CD4-positive, alpha-beta T cell (primary cell): ENCODE data around the gene ZNF783. TPM values are rescaled to one million over a fixed set of nuclear protein-coding genes. Genes with fewer than 3 reads are reported as not detected.
"Not testable (repeated sequence)": the region's sequence is repeated elsewhere in the genome, so short reads cannot be mapped to it uniquely, and the experiment has no call there.

Experiments
- ATAC-seq: fragments of 200-7000 bp; cut with Tn5 transposase; one replicate; pipeline ENCODE4 v1.10.0; 2022; ENCODE audit warnings: mild to moderate bottlenecking; ENCODE audit not compliant: poor library complexity
- CTCF ChIA-PET: fragments of 350-600 bp; sonication (Branson Sonifier 250); formaldehyde crosslinking; loops from one replicate; lab custom pipeline; 2021; ENCODE audit warnings: antibody characterized with exemption, inconsistent platforms; lab: Charles Lee
- POLR2A ChIA-PET: fragments of 350-600 bp; sonication (Branson Sonifier 250); formaldehyde crosslinking; loops from one replicate; lab custom pipeline; 2021; ENCODE audit warnings: antibody characterized with exemption, inconsistent platforms; lab: Charles Lee
- DNase-seq, 14 experiments: peaks; one replicate each; pipeline ENCODE4 v3.0.0-alpha.2; 2013 to 2020; ENCODE audit warnings: mixed read lengths in 2 of 14
- H3K27ac ChIP-seq, 2 donors: one replicate each; pipeline versions ENCODE4 v1.5.1 to v1.7.0; 2013; ENCODE audit warnings: low read length in 2 of 2, low read depth in 1 of 2, mild to moderate bottlenecking in 1 of 2
- H3K27me3 ChIP-seq, 2 experiments: 1 replicate in 1 of 2; 2 replicates in 1 of 2; pipeline versions ENCODE4 v1.6.1 to v1.7.0; 2013; ENCODE audit warnings: low read length in 2 of 2, control low read depth in 1 of 2, mild to moderate bottlenecking in 1 of 2, moderate library complexity in 1 of 2; ENCODE audit not compliant: insufficient read depth in 2 of 2, control insufficient read depth in 1 of 2
- H3K36me3 ChIP-seq: one replicate; pipeline ENCODE4 v1.6.1; 2013; ENCODE audit warnings: low read length, control low read depth; ENCODE audit not compliant: insufficient read depth
- H3K4me1 ChIP-seq: one replicate; pipeline ENCODE4 v1.6.1; 2013; ENCODE audit warnings: low read length, control low read depth; ENCODE audit not compliant: insufficient read depth
- H3K4me3 ChIP-seq: one replicate; pipeline ENCODE4 v1.5.1; 2013; ENCODE audit warnings: mild to moderate bottlenecking, low read length, moderate library complexity
- H3K9me3 ChIP-seq, 2 experiments: 1 replicate in 1 of 2; 2 replicates in 1 of 2; pipeline versions ENCODE4 v1.6.1 to v1.7.0; 2013; ENCODE audit warnings: low read length in 2 of 2, mild to moderate bottlenecking in 2 of 2, control low read depth in 1 of 2, moderate library complexity in 1 of 2; ENCODE audit not compliant: control insufficient read depth in 1 of 2, insufficient read depth in 1 of 2
- H3K27ac Mint-ChIP-seq: one replicate; pipeline ENCODE4 v1.8.0; 2020; ENCODE audit warnings: mixed read lengths
- H3K27me3 Mint-ChIP-seq: one replicate; pipeline ENCODE4 v1.8.0; 2021; ENCODE audit warnings: mixed read lengths
- H3K36me3 Mint-ChIP-seq: one replicate; pipeline ENCODE4 v1.8.0; 2021; ENCODE audit warnings: low read depth, mixed read lengths
- H3K4me1 Mint-ChIP-seq: one replicate; pipeline ENCODE4 v1.8.0; 2021; ENCODE audit warnings: low read depth, mixed read lengths
- H3K4me3 Mint-ChIP-seq: one replicate; pipeline ENCODE4 v1.8.0; 2020; ENCODE audit warnings: mild to moderate bottlenecking, mixed read lengths
- H3K9me3 Mint-ChIP-seq: one replicate; pipeline ENCODE4 v1.8.0; 2020; ENCODE audit warnings: mixed read lengths
- intact Hi-C, 2 experiments: fragments of 100-400 bp; cut with DNase I in 1 of 2; cut with micrococcal nuclease in 1 of 2; formaldehyde crosslinking; loops; one replicate each; pipeline versions ENCODE4 v1.15.1 to v1.9.0; 2023 to 2025; cut with DNase I, micrococcal nuclease
- total RNA-seq, 174 experiments: library from RNA in 2 of 174; stranded (reverse) in 2 of 174; gene quantifications; one replicate each; pipeline ENCODE4 v1.2.3 and lab custom pipeline; 2021 to 2026
- TF ChIP-seq, protein P1 (sequence below): fragments of 200-600 bp; IDR thresholded peaks from one replicate; pipeline ENCODE4 v1.8.0; 2022; ENCODE audit warnings: antibody characterized with exemption, mild to moderate bottlenecking

Gene ZNF783
- total RNA-seq, 2 experiments from 2014 or later: 27.6 to 29.0 TPM

DNA sequence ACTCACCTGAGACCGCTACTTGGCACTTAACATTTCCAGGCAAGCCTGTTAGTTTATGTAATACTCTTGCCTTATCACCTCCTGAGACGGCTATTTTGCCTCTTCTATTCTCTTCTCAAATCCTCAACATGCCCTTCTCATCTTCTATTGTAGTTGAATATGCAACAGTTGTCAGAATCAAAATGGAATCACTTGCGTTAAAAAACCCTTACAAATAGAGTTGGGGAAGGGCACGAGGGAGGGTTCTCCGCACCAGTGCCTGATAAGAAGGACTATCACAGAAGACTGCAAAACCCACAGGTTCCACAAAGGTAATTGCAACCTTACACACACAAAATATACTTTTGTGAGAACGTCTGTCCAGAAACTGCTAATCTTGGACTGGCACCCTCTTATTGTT, 57.4 kb downstream of the ZNF783 start:
- DNase-seq: no peak
- peaks cover 6% of the 10 kb centered on the region for H3K4me1 ChIP-seq
- Mint-ChIP-seq H3K27me3 (peaks cover 24% of the 10 kb centered on the region), H3K4me3 (no peak overlapping the region), H3K4me1 (peaks cover 10% of the 10 kb centered on the region), H3K27ac (no peak overlapping the region), H3K36me3 (no peaks in the 10 kb centered on the region), H3K9me3 (no peaks in the 10 kb centered on the region)
- H3K27ac ChIP-seq: no peak overlapping the region
- CTCF ChIA-PET: no interaction called here
- no peak for ATAC-seq
- no peaks in the 10 kb centered on the region for H3K9me3 ChIP-seq
- TF ChIP-seq, protein P1, sequence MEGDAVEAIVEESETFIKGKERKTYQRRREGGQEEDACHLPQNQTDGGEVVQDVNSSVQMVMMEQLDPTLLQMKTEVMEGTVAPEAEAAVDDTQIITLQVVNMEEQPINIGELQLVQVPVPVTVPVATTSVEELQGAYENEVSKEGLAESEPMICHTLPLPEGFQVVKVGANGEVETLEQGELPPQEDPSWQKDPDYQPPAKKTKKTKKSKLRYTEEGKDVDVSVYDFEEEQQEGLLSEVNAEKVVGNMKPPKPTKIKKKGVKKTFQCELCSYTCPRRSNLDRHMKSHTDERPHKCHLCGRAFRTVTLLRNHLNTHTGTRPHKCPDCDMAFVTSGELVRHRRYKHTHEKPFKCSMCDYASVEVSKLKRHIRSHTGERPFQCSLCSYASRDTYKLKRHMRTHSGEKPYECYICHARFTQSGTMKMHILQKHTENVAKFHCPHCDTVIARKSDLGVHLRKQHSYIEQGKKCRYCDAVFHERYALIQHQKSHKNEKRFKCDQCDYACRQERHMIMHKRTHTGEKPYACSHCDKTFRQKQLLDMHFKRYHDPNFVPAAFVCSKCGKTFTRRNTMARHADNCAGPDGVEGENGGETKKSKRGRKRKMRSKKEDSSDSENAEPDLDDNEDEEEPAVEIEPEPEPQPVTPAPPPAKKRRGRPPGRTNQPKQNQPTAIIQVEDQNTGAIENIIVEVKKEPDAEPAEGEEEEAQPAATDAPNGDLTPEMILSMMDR: no peak
- no peaks in the 10 kb centered on the region for H3K36me3 ChIP-seq
- no peaks in the 10 kb centered on the region for H3K27me3 ChIP-seq
- intact Hi-C loops: no loop called here
- POLR2A ChIA-PET: no interaction called here
- no peak overlapping the region for H3K4me3 ChIP-seq

DNA sequence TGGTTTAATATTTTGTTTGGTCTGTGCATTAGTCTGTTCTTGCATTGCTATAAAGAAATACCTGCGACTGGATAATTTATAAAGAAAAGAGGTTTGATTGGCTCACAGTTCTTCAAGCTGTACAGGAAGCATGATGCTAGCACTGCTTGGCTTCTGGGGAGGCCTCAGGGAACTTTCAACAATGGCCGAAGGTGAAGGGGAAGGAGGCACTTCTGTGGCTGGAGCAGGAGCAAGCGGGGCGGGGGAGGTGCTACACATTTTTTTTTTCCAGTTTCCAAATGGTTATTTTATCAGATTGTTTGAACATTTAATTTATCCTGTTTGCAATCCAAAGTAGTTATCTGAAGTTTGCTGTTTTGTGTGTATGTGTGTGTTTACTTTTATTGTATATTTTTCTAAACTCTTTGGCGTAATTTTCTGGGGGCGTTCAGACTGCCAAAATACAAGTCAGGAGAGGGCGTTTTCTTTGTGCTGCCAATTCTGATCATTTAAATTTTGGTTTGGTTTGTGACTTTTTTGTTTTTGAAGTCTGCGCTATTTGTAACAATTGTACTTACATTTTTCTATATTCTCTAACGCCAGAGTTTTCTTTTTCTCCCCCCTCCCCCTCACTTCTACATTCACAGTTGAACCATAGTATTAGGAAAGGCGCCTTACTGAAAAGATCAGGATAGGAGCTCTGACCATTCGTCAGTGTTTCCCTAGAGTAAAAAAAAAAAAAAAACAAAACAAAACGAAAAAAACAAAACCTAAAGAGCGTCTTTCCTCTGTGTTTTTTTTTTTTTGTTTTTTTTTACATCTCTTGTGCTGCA, 58.5 kb downstream of the ZNF783 start:
- Histone ChIP-seq H3K36me3 (no peaks in the 10 kb centered on the region), H3K27ac (no peak overlapping the region), H3K9me3 (no peaks in the 10 kb centered on the region), H3K4me1 (peaks cover 6% of the 10 kb centered on the region), H3K4me3 (no peak overlapping the region), H3K27me3 (no peaks in the 10 kb centered on the region)
- Mint-ChIP-seq H3K4me3 (no peak overlapping the region), H3K36me3 (no peaks in the 10 kb centered on the region), H3K9me3 (no peaks in the 10 kb centered on the region), H3K4me1 (peaks cover 10% of the 10 kb centered on the region), H3K27ac (no peak overlapping the region), H3K27me3 (peaks cover 24% of the 10 kb centered on the region)
- no peak for ATAC-seq
- TF ChIP-seq, protein P1: no peak
- no peak for DNase-seq
- intact Hi-C loops: no loop called here
- POLR2A ChIA-PET: no interaction called here
- CTCF ChIA-PET: no interaction called here

DNA sequence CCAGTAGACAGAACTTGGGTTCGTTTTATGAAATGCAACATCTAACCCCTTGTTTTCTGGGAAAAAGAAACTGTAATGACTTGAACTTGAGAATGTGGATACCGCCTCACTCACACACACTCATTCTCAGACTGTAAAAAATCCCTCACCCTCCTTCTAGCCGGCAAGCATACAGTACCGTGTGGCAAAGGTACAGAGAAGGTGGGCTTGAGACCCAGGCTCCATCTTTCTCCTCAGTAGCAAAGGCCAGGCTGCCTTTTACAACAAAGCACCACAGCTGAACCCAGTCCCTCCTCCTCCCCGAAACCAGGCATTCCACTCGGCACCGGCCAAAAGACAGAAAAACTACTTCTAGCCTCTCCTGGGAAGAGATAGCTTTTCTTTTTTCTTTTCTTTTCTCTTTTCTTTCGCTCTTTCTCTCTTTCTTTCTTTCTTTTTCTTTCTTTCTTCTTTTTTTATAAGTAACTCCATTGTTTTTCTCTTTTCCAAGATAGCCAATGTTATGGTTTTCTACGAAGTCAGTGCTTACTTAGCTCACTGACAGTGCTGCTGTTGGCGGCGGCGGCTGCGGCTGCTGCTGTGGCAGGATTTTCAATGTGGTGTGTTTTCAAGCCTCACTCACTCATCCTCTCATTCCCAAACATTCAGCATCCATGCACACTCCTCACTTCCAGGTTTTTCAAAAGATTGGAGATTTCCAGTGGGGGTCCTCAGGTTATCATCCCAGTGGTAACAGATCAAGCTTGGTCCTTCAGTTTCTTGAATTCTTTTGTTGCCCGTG, 59.3 kb downstream of the ZNF783 start:
- H3K4me1 ChIP-seq, POLR2A ChIA-PET, H3K27me3 ChIP-seq, intact Hi-C loops, H3K36me3 ChIP-seq, CTCF ChIA-PET, ATAC-seq, H3K36me3 Mint-ChIP-seq, H3K9me3 Mint-ChIP-seq, H3K4me3 Mint-ChIP-seq, H3K27ac ChIP-seq, H3K9me3 ChIP-seq, DNase-seq, H3K27ac Mint-ChIP-seq: not testable (repeated sequence)
- peak overlapping the region; percentile 28 for H3K4me3 ChIP-seq
- Mint-ChIP-seq H3K4me1 (peaks cover 10% of the 10 kb centered on the region), H3K27me3 (peaks cover 24% of the 10 kb centered on the region)
